Hematopoietic multipotent progenitor cell (in vitro differentiated cells): ENCODE results near the gene ITGA6. TPM values are rescaled to one million over a fixed set of nuclear protein-coding genes. Genes with fewer than 3 reads are reported as not detected.
A peak's percentile ranks its signal among the peaks of the same experiment; 100 is the strongest.

Source experiments
- DNase-seq, 3 donors: peaks; one replicate each; pipeline ENCODE4 v3.0.0-alpha.2; 2011 to 2015; ENCODE audit warnings: low read depth in 2 of 3, low spot score in 2 of 3
- total RNA-seq: library from RNA; depleted of rRNA; stranded (reverse); fragments of >200 nt; gene quantifications from one replicate; pipeline ENCODE4 v1.2.3, GENCODE V29; 2012

ITGA6 gene
- total RNA-seq, 1 donor, result 25.3 TPM

- DNase-seq, result peak in 1 of 3 donors; percentile 21
These were observed 125.3 kb downstream of the ITGA6 start for GRCh38 chr2:172552547-172553291.

- DNase-seq, result no peak
These were observed 127.2 kb downstream of the ITGA6 start for GRCh38 chr2:172554352-172555271.

GRCh38 chr2:172555272-172555521 lies 127.8 kb downstream of the ITGA6 start:
- no peak for DNase-seq

Other genes starting within 250 kb of the ITGA6 start
- 9.2 TPM for gene PDK1, start 128.5 kb downstream of the ITGA6 start, total RNA-seq